CD4-positive, alpha-beta T cell (primary cell): ENCODE data around the gene TDRKH. TPM values are rescaled to one million over a fixed set of nuclear protein-coding genes. Genes with fewer than 3 reads are reported as not detected.
A peak's percentile ranks its signal among the peaks of the same experiment; 100 is the strongest.

ENCODE experiments used
- ATAC-seq: fragments of 200-7000 bp; cut with Tn5 transposase; one replicate; pipeline ENCODE4 v1.10.0; 2022; ENCODE audit warnings: mild to moderate bottlenecking; ENCODE audit not compliant: poor library complexity
- CTCF ChIA-PET: fragments of 350-600 bp; sonication (Branson Sonifier 250); formaldehyde crosslinking; loops from one replicate; lab custom pipeline; 2021; ENCODE audit warnings: antibody characterized with exemption, inconsistent platforms; lab: Charles Lee
- POLR2A ChIA-PET: fragments of 350-600 bp; sonication (Branson Sonifier 250); formaldehyde crosslinking; loops from one replicate; lab custom pipeline; 2021; ENCODE audit warnings: antibody characterized with exemption, inconsistent platforms; lab: Charles Lee
- DNase-seq, 14 experiments: peaks; one replicate each; pipeline ENCODE4 v3.0.0-alpha.2; 2013 to 2020; ENCODE audit warnings: mixed read lengths in 2 of 14
- H3K27ac ChIP-seq, 2 donors: one replicate each; pipeline versions ENCODE4 v1.5.1 to v1.7.0; 2013; ENCODE audit warnings: low read length in 2 of 2, low read depth in 1 of 2, mild to moderate bottlenecking in 1 of 2
- H3K27me3 ChIP-seq, 2 experiments: 1 replicate in 1 of 2; 2 replicates in 1 of 2; pipeline versions ENCODE4 v1.6.1 to v1.7.0; 2013; ENCODE audit warnings: low read length in 2 of 2, control low read depth in 1 of 2, mild to moderate bottlenecking in 1 of 2, moderate library complexity in 1 of 2; ENCODE audit not compliant: insufficient read depth in 2 of 2, control insufficient read depth in 1 of 2
- H3K36me3 ChIP-seq: one replicate; pipeline ENCODE4 v1.6.1; 2013; ENCODE audit warnings: low read length, control low read depth; ENCODE audit not compliant: insufficient read depth
- H3K4me1 ChIP-seq: one replicate; pipeline ENCODE4 v1.6.1; 2013; ENCODE audit warnings: low read length, control low read depth; ENCODE audit not compliant: insufficient read depth
- H3K4me3 ChIP-seq: one replicate; pipeline ENCODE4 v1.5.1; 2013; ENCODE audit warnings: mild to moderate bottlenecking, low read length, moderate library complexity
- H3K9me3 ChIP-seq, 2 experiments: 1 replicate in 1 of 2; 2 replicates in 1 of 2; pipeline versions ENCODE4 v1.6.1 to v1.7.0; 2013; ENCODE audit warnings: low read length in 2 of 2, mild to moderate bottlenecking in 2 of 2, control low read depth in 1 of 2, moderate library complexity in 1 of 2; ENCODE audit not compliant: control insufficient read depth in 1 of 2, insufficient read depth in 1 of 2
- H3K27ac Mint-ChIP-seq: one replicate; pipeline ENCODE4 v1.8.0; 2020; ENCODE audit warnings: mixed read lengths
- H3K27me3 Mint-ChIP-seq: one replicate; pipeline ENCODE4 v1.8.0; 2021; ENCODE audit warnings: mixed read lengths
- H3K36me3 Mint-ChIP-seq: one replicate; pipeline ENCODE4 v1.8.0; 2021; ENCODE audit warnings: low read depth, mixed read lengths
- H3K4me1 Mint-ChIP-seq: one replicate; pipeline ENCODE4 v1.8.0; 2021; ENCODE audit warnings: low read depth, mixed read lengths
- H3K4me3 Mint-ChIP-seq: one replicate; pipeline ENCODE4 v1.8.0; 2020; ENCODE audit warnings: mild to moderate bottlenecking, mixed read lengths
- H3K9me3 Mint-ChIP-seq: one replicate; pipeline ENCODE4 v1.8.0; 2020; ENCODE audit warnings: mixed read lengths
- CTCF ChIP-seq: fragments of 200-600 bp; IDR thresholded peaks from one replicate; pipeline ENCODE4 v1.8.0; 2022; ENCODE audit warnings: antibody characterized with exemption, mild to moderate bottlenecking
- intact Hi-C, 2 experiments: fragments of 100-400 bp; cut with DNase I in 1 of 2; cut with micrococcal nuclease in 1 of 2; formaldehyde crosslinking; loops; one replicate each; pipeline versions ENCODE4 v1.15.1 to v1.9.0; 2023 to 2025; cut with DNase I, micrococcal nuclease
- total RNA-seq, 174 experiments: library from RNA in 2 of 174; stranded (reverse) in 2 of 174; gene quantifications; one replicate each; pipeline ENCODE4 v1.2.3 and lab custom pipeline; 2021 to 2026

The TDRKH gene
- total RNA-seq, 2 experiments from 2014 or later, result 6.1 to 6.4 TPM

GRCh38 chr1:151833172-151833900, 43.0 kb upstream of the TDRKH start:
- H3K27ac ChIP-seq, result peak overlapping the region; percentile 21 to 64
- POLR2A ChIA-PET, result interaction anchor here (1.0 kb wide), 1 partner anchor 70 kb away, joined by 4 read pairs; the partner anchor contains the start of gene MRPL9
- no peak for ATAC-seq
- Mint-ChIP-seq H3K4me3 (peak overlapping the region; percentile 26), H3K27ac (peak overlapping the region; percentile 73), H3K27me3 (no peaks in the 10 kb centered on the region), H3K9me3 (no peaks in the 10 kb centered on the region), H3K36me3 (no peaks in the 10 kb centered on the region), H3K4me1 (peaks cover 92% of the 10 kb centered on the region)
- DNase-seq, result no peak
- CTCF ChIA-PET, result no interaction called here
- no peak for TF ChIP-seq CTCF
- intact Hi-C loops, result no loop called here
- H3K27me3 ChIP-seq, result no peaks in the 10 kb centered on the region
- H3K36me3 ChIP-seq, result no peaks in the 10 kb centered on the region
- H3K9me3 ChIP-seq, result no peaks in the 10 kb centered on the region
- peaks cover 92% of the 10 kb centered on the region for H3K4me1 ChIP-seq
- H3K4me3 ChIP-seq, result peak overlapping the region; percentile 0

GRCh38 chr1:151832318-151832980, 42.1 kb upstream of the TDRKH start:
- H3K36me3 ChIP-seq, result no peaks in the 10 kb centered on the region
- peaks cover 97% of the 10 kb centered on the region for H3K4me1 Mint-ChIP-seq
- peak overlapping the region; percentile 40 for H3K4me3 Mint-ChIP-seq
- H3K27me3 Mint-ChIP-seq, result no peaks in the 10 kb centered on the region
- ChIA-PET POLR2A (interaction anchor here (1.0 kb wide), 1 partner anchor 69 kb away, joined by 4 read pairs; the partner anchor contains the start of gene MRPL9), CTCF (no interaction called here)
- intact Hi-C loops, result no loop called here
- no peaks in the 10 kb centered on the region for H3K9me3 ChIP-seq
- H3K9me3 Mint-ChIP-seq, result no peaks in the 10 kb centered on the region
- peak overlapping the region; percentile 79 for H3K27ac Mint-ChIP-seq
- TF ChIP-seq CTCF, result no peak
- no peak for ATAC-seq
- DNase-seq, result no peak
- no peaks in the 10 kb centered on the region for H3K36me3 Mint-ChIP-seq
- H3K4me3 ChIP-seq, result peak overlapping the region; percentile 49
- peaks cover 95% of the 10 kb centered on the region for H3K4me1 ChIP-seq
- peak overlapping the region; percentile 15 to 64 for H3K27ac ChIP-seq
- H3K27me3 ChIP-seq, result no peaks in the 10 kb centered on the region

- Mint-ChIP-seq H3K36me3 (no peaks in the 10 kb centered on the region), H3K4me3 (peak within 1 kb of the TSS; percentile 59), H3K4me1 (peaks cover 93% of the 10 kb centered on the region), H3K27me3 (no peaks in the 10 kb centered on the region), H3K27ac (peak within 1 kb of the TSS; percentile 79), H3K9me3 (no peaks in the 10 kb centered on the region)
- Histone ChIP-seq H3K36me3 (no peaks in the 10 kb centered on the region), H3K27me3 (no peaks in the 10 kb centered on the region), H3K4me3 (peak within 1 kb of the TSS; percentile 49), H3K27ac (peak within 1 kb of the TSS; percentile 15 to 64), H3K4me1 (peaks cover 95% of the 10 kb centered on the region), H3K9me3 (no peaks in the 10 kb centered on the region)
- DNase-seq, result no peak
- TF ChIP-seq CTCF, result no peak
- POLR2A ChIA-PET, result interaction anchor here (0.5 kb wide), 1 partner anchor 15 kb away, joined by 3 read pairs; no protein-coding TSS in a partner anchor
- CTCF ChIA-PET, result interaction anchor here (0.9 kb wide), 1 partner anchor 12 kb away, joined by 3 read pairs; no protein-coding TSS in a partner anchor
- intact Hi-C loops, result no loop called here
- no peak for ATAC-seq
Observed at GRCh38 chr1:151831605-151832004, 41.3 kb upstream of the TDRKH start, which contains the start of gene RORC. RORC (minus strand) TSS chr1:151831802; CDS start chr1:151831764, 38 bp downstream.
